ENCODE measurements around the gene ABHD8.

DNA sequence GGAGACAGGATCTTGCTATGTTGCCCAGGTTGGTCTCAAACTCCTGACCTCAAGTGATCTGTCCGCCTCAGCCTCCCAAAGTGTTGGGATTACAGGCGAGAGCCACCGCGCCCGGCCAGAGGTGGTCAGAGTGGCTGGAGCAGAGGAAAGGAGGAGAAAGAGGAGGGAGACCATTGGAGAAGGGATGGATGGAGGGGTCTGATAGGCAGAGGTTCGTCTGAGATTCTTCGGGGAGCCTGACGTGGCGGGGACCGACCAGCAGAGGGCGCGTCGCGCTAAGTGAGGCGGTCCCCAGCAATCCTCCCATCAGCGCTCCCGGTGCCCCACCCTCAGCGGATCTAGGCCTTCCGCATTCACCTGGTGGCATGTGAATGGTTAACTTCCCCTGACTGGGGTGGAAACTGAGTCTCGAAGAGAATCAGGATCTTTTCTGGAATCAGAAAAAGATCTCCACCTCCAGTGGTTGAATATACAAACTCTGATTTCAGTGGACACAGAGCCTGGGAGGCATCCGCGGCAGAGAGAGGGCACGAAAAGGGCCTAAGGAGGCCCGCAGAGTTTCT, 43.0 kb upstream of the ABHD8 start:
- TF ChIP-seq TAF1 (IDR thresholded peaks at IDR 0.05; ENCODE audit: borderline replicate concordance, insufficient read depth, low read length) (no peak), POLR2AphosphoS5 (IDR thresholded peaks at IDR 0.05; ENCODE audit: low read depth, low read length) (no peak), SIN3A (IDR thresholded peaks at IDR 0.05; ENCODE audit: borderline replicate concordance, insufficient read depth, low read length) (no peak)
- TF ChIP-seq, protein P1, sequence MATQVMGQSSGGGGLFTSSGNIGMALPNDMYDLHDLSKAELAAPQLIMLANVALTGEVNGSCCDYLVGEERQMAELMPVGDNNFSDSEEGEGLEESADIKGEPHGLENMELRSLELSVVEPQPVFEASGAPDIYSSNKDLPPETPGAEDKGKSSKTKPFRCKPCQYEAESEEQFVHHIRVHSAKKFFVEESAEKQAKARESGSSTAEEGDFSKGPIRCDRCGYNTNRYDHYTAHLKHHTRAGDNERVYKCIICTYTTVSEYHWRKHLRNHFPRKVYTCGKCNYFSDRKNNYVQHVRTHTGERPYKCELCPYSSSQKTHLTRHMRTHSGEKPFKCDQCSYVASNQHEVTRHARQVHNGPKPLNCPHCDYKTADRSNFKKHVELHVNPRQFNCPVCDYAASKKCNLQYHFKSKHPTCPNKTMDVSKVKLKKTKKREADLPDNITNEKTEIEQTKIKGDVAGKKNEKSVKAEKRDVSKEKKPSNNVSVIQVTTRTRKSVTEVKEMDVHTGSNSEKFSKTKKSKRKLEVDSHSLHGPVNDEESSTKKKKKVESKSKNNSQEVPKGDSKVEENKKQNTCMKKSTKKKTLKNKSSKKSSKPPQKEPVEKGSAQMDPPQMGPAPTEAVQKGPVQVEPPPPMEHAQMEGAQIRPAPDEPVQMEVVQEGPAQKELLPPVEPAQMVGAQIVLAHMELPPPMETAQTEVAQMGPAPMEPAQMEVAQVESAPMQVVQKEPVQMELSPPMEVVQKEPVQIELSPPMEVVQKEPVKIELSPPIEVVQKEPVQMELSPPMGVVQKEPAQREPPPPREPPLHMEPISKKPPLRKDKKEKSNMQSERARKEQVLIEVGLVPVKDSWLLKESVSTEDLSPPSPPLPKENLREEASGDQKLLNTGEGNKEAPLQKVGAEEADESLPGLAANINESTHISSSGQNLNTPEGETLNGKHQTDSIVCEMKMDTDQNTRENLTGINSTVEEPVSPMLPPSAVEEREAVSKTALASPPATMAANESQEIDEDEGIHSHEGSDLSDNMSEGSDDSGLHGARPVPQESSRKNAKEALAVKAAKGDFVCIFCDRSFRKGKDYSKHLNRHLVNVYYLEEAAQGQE (IDR thresholded peaks at IDR 0.05; ENCODE audit: insufficient read depth in 1 of 2, low read depth in 2 of 2, low read length in 2 of 2): no peak
